ENCODE measurements around the gene GPR78.

Gene GPR78

DNA sequence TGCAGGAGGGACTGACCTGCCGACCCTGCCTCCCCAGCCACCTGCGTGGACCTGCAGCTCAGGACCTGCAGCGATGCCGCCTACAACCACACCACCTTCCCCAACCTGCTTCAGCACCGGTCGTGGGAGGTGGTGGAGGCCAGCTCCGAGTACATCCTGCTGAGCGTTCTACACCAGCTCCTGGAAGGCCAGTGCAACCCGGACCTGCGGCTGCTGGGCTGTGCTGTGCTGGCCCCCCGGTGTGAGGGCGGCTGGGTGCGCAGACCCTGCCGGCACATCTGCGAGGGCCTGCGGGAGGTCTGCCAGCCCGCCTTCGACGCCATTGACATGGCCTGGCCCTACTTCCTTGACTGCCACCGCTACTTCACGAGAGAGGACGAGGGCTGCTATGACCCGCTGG is 20.9 kb downstream of the GPR78 start:
- DNase-seq, result no peak

DNA sequence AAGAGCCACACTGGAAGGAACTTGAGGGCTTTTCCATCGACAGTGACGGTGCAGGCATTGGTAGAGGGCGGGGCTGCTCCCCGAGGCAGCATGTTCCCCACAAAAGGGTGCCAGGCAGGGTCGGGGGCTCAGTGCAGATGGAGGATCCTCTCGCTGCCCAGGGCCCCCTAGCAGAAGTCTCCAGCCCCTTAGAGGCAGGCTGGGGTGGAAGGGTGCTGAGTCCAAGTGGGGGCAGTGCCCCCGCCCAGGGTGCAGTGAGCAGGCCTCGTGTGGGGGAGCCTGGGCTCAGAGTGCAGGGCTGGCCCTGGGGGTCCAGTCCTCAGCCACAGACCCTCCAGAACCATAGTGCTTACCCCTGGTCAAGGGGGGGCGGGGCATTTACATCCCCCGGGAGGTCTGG is 21.4 kb downstream of the GPR78 start:
- no peak for DNase-seq

DNA sequence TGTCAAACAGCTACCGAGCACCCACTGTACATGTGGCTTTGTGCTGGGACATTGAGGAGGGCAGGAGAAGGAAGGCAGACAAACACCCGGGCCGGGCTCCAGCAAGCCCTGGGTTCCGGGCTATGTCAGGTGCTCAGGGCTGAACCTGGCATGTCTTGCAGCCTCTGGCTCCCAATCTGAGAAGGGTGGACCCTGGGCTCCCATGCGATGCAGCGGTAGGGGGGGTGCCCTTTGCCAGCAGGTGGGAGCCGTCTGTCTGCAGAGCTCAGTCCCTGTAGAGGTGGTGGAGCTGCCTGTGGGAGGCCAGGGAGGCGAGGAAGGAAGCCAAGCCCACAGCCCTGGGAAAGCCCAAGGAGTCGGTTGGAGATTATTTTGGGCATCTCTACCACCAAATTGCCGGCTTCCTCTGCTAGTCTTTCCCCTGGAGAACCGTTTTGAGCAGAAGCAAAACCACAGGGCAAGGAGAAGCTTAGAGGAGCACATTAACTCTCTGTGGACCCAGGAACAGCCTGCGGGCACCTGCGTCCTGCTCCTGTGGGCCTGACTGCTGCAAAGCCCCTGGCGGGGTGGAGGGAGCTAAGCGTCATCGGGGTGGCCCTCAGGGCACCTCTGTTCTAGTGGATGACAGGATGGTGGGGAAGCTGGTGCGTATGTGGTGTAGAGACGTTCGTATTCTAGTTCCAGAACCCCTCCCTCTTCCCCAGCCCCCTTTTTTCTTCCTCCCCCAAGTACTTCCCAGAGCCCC is 22.7 kb downstream of the GPR78 start:
- DNase-seq, result no peak

DNA sequence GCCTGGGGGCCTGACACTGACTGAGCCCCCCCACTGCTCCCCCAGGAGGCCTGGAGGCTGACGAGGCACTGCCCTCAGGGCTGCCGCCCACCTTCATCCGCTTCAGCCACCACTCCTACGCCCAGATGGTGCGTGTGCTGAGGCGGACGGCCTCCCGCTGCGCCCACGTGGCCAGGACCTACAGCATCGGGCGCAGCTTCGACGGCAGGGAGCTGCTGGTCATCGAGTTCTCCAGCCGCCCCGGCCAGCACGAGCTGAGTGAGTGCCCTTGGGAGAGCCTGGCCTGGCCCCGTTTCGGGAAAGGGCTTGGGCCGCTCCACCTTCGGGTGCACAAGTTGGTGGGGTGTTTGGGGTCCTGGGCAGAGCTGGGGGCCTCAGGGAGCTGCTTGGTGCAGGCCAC is 23.7 kb downstream of the GPR78 start:
- no peak for DNase-seq

DNA sequence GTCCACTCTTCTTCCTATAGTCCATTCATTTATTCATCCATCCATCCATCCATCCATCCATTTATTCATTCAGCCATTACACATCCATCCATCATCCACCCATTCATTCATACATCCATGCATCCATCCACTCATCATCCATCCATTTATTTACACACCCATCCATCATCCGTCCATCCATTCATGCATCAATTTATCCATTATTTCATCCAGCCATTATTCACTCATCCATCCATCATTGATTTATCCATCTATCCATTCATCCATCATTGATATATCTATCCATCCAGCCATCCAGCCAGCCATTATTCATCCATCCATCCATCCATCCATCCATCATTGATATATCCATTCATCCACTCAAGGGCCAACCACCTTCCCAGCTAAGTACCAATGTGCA is 25.1 kb downstream of the GPR78 start:
- no peak for DNase-seq

DNA sequence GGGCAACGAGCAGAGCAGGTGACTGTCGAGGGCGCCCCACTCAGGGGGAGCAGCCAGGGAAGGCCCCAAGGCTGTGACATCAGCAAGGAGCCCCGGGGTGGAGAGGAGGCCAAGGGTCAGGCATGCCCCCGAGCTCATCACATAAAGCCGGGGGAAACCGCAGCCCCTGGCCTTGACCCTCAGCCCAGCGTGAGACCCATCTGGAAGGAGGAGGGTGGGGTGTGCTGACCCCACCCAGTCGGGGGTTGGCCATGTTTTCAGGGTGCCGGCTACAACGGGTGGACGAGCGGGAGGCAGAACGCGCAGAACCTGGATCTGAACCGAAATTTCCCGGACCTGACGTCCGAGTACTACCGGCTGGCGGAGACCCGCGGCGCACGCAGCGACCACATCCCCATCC is 26.3 kb downstream of the GPR78 start:
- no peak for DNase-seq

DNA sequence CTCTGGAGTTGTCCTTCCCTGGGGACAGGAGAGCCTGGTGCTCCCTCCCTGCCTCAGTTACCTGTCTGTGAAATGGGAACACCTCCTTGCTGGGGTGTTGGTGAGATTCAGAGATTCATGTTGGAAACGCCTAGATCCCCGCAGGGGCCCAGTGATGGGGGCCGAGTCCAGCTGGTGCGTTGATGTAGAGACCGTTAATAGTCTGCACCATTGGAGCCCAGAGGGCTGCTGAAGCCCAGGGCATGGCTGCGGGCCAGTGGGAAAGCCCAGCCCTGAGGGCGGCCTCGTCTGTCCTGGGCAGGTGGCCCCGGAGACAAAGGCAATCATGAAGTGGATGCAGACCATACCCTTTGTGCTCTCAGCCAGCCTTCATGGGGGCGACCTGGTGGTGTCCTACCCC is 26.8 kb downstream of the GPR78 start:
- no peak for DNase-seq

DNA sequence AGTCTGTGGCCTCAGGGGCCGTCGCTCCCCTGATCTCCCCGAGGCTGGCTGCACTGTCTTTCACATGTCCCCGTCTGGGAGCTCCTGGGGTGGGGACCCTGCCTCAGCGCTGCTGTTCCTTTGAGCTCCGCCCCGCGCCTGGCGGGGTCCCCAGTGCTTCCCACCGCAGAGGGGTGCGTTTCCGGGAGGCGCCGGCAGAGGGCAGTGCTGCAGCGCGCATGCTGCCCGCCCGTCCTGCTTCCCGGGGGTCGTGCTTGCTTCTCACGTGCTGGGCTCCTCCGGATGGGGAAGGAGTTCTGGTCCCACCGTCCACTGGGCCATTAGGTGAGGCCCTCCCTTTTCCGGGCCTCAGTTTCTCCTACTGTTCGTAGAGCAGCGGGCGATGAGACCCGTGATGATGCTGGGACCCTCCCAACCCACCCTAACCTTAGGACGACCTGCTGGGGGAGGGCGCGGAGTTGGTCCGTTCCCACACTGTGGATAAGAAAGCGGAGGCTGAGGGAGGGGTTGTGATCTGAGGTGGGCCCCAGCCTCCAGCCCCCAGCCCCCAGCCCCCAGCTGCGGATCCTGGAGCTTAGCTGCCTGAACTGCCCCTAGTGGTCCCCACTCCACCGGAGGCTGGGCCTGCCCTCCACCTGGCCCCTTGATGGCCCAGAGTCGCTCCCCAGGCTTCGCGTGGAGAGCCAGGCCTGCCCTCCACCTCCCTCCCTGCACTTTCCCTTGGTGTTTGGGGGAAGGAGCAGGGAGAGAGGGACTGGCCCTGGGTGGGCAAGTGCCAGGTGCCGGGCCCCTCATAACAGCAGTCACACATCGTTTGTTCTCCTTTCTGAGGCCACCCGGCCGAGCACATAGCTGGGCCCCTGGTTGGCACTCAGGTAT is 27.6 kb downstream of the GPR78 start:
- DNase-seq, result peak in 1 of 2 experiments; percentile 9

DNA sequence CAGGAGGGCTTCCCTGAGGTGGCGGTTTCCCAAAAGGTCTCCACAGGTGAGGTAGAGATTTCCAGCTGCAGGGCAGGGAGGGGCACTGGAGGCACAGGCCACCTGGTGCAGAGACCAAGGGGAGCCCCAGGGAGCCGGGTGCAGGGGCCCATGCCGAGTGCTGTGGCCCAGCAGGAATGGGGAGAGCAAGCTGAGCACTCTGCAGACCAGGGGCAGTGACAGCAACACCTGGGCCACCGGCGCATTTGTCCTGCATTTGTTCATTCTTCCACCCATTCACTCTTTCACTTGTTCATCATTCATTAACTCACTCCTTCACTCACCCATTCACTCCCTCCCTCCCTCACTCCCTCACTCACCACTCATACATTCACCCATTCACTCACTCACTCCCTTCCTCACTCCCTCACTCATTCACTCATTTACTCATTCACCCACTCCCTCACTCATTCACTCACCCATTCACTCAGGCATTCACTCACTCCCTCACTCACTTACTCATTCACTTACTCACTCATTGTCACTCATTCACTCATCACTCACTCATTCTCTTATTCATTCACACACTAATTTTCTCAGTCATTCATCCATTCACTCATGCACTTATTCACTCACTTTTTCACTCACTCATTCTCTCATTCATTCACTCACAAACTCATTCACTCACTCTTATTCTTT is 28.7 kb downstream of the GPR78 start:
- no peak for DNase-seq

DNA sequence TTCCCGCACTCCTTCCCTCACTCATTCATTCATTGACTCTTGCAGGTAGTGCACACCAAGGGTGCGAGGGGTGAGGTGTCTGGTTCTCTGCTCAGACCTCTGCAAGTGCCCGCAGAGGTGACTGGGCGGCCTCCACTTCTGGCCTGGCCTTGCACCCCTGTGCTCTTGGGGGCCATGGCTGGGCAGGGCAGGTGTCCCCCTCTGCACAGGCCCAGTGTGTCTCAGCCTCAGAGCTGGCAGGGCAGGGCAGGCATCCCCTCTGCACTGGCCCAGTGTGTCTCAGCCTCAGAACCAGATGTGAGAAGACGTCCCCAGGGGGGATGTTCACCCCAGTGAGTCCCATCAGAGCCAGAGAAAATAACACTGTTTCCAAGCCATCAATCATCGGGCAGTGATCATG is 29.2 kb downstream of the GPR78 start:
- no peak for DNase-seq

DNA sequence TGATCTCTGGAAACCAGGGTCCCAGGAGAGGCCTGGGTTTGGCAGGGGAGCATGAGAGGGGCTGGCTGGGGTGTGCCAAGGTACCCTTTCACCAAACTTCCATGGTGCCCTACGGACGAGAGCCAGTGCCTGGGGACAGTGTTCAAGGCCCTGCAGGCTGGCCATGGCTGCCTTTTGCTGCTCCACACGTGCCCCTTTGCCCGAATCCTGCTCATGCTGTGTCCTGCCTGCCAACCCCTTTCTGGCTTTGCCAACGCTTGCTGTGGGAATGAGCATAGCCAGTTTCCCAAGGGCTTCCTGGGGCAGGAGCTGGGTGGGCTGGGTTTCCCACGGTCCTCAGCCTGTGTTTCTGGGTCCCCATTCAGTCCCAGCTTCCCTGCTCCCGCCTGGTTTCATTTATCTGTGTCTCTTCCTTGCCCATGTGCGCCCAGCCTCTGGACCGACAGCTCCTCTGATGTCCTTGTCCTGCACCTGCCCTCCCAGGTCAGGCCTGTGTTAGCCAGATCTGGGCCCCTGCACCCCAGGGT is 29.7 kb downstream of the GPR78 start:
- DNase-seq, result no peak

DNA sequence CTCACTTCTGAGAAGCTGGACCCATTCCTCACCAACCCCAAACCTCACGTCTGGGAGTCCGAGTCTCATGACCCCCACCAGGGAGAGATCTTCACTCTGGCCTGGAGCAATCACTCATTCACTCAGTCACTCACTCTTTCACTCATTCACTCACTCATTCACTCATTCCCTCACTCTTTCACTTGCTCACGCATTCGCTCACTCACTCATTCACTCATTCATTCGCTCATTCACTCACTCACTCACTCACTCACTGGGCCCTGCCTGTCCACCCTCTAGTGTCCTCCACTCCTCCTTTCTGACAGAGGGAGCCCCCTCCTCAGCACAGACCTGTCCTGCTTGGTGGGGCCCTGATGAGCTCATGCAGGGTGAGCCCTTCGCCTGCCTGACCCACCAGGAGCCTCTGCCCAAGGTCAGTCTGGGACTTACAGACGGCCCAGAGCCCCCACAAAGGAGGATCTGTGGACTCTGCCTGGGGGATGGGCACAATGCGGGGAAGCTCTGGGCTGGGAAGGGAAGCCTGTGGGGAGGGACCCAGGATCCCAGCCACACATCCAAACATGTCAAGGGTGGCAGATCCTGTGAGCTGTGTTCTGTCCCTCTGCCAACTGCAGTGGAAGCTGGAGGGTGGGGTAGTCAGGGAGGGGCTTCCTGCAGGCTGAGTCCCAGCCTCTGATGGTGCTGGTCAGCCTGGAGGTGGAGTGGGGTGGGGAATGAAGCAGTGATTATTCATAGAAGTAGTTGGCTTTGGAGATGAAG is 30.8 kb downstream of the GPR78 start:
- no peak for DNase-seq

DNA sequence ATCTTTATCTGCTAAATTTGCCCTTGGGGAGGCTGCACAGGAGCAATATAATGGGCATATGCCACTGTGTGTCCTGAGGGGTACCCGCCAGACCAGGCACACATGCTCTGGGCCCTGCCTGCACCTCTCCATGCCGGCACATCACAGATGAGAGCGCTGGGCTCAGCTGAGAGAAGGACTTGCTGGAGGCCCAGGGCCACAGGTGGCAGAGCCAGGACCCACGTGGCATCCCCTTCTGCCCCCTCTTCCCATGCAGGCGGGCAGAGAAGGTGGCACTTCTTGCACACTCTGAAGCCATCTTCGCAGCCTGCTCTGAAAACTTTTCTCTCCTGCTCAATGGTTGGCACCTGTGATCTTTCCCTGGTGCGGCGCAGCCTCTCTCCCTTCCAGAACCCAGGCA is 32.5 kb downstream of the GPR78 start:
- DNase-seq, result no peak

DNA sequence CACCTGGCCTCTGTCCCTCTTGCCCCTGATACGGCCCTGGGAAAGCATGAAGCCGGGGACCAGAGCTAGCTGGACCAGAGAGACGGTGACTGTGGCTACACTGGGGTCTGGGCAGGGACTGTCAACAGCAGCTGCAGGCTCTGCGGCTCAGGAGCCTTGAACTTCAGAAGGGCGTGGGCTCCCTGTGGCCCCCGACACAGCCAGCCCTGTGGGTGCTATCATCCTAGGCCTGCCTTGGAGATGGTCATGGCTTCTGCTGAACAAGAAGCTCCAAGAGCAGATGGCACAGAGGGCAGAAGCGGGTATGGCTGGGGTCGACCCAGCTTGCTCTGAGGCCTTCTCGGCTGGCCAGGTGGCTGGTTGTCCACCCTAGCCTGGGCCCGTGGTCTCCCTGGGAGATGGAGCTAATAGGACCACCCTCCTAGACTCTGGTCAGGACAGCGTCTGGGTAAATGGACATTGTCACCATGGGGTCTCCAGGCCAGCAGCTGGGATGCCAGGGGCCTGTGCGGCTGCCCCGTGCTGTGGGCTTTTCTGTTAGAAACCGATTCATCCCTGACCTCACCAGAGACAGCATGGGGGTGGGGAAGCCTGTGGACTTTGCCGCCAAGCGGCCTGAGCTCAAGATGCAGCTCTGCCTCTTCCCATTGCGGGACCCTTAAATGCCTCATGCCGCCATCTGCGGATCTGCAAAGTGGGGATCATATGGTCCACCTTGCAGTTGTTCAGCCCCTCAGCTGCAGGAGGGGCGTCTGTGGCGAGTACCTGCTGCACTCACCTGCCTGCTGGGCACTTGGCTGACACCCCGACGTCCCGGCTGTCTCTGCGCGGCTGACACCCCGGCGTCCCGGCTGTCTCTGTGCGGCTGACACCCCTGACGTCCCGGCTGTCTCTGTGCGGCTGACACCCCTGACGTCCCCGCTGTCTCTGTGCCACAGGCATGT is 33.5 kb downstream of the GPR78 start:
- no peak for DNase-seq

DNA sequence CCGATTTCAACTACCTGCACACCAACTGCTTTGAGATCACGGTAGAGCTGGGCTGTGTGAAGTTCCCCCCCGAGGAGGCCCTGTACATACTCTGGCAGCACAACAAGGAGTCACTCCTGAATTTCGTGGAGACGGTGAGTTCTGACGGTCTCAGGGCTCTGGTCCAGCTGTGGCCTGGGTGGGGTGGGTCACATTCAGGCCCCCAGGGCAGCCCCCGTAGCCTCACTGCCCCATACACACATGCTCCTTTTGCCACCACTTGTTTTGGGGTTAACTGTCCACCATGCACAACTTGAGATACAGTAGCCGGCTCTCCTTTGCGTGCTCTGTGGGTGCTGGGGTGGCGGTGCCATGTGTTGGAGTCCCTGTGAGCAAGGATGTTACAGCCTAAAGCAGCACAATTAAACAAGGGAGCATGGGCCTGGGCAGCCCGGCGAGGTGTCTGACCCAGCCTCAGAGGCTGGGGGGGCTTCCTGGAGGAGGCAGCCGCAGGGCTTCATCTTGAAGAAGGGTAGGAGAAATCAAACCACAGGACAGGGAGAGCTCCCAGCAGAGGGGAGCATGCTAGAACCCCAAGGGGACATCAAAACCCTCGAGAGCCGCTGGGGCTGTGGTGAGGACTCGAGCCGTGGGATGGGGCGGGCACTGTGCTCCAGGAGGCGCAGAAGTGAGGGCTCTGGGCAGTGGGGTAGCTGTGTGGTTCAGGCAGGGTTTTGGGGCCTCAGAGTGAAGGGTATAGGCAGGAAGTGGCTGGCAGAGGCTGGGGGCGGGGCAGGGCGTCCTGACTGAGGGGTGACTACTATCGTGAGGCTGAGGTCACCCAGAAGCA is 34.4 kb downstream of the GPR78 start:
- DNase-seq, result no peak

DNA sequence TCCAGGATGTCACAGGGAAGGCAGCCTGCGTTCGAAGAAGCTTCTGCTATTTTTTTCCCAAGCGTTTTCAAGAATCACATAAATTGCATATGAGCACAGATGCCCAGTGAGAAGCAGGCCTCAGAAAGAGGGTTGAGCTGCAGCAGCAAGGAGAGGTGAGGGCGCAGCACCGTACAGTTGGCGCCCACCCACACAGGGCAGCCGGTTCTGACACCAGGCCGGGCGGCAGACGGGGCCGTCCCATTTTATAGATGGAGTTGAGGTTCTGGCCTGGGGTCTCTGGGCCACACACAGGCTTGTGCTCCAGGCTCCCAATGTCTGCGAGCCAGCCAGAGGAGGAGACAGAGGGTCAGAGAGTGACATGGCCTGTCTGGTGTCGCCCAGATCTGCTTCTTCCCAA is 35.2 kb downstream of the GPR78 start:
- no peak for DNase-seq

DNA sequence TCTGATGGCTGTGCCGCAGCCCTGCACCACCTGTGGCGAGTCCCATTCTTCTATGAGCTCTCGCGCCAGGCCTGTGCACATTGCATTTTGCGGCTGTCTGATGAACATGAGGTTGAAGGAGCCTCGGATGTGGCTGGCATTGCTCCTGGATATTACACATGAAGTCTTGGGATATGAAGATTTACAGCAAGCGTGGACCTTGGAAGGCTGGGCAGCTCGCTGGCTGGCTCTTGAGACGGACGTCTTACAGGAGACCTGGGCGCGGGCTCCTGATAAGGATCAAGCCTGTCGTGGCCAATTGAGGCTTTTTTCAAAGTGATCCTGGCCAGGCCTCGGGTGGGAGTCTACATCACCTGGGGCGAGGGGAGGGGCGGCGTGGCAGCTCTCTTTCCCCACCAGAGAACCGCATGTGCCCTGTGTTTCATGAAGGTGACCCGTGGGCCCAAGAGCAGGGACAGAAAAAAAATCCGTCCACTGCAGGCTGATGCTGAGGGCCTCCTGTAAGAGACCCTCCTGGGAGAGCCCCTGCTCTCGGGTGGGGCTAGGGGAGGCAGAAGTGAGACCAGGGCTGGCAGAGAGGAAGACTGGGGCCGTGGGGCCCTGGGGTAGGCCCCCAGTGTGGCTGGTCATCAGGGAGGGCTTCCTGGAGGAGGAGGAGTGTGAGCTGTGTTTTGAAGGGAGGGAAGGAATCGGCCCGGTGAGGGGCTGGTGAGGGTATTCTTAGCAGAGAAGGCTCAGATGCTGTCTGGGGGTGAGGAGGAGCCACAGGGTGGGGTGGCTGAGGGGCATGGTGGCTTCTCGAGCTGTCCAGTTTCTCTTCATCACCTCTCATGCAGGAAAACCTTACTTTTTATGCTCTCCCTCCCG is 36.0 kb downstream of the GPR78 start:
- no peak for DNase-seq

DNA sequence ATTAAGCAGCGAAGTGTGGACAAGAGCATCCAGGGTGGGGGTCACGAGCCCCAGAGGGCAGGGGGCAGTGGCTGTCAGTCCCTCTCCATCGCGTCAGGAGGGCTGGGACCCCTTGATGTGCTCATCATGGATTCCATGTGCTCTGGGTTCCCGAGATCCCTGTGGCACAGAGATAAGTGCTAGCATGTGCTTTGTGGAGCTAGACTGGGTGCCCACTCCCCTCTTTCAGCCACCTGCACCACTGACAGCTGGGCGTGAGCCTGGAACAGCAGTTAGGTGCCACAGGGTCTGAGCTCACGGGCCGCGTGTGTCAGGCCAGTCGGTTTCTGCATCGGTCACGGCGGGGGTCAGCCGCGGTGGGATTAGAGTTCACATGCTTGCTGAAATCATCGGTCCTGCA is 36.6 kb downstream of the GPR78 start:
- no peak for DNase-seq

DNA sequence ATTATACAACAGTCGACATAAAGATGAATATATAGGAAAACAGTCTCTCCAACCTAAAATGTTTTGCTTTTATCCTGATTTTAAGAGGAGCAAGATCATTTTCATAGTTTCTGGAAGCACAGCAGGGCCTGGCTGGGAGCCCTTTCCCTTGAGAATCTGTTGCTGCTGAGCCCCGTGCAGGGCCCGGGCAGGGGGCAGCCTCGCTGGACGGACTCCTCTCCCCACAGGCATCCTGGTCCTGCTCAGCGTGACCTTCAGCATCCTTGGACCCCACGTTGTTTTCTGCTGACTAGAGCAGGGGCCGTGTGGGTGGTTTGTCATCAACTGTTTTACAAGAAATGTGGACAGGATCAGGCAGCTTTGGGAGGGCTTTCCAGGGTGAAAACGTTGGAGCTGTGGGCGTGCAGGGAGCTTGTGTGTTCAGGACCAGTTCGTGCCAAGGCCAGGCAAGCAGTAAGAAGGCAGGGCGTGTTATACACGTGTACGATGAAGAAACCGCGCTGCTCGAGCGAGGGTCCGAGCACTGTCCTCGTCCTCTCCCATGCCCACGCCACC is 37.4 kb downstream of the GPR78 start:
- DNase-seq, result no peak

Measured in NCI-H446 (cell line).